Measurements from ENCODE around the gene ESYT1.

GRCh38 chr12:56127485-56127887 is 581 bp upstream of the ESYT1 start:
- TF ChIP-seq, protein P1, sequence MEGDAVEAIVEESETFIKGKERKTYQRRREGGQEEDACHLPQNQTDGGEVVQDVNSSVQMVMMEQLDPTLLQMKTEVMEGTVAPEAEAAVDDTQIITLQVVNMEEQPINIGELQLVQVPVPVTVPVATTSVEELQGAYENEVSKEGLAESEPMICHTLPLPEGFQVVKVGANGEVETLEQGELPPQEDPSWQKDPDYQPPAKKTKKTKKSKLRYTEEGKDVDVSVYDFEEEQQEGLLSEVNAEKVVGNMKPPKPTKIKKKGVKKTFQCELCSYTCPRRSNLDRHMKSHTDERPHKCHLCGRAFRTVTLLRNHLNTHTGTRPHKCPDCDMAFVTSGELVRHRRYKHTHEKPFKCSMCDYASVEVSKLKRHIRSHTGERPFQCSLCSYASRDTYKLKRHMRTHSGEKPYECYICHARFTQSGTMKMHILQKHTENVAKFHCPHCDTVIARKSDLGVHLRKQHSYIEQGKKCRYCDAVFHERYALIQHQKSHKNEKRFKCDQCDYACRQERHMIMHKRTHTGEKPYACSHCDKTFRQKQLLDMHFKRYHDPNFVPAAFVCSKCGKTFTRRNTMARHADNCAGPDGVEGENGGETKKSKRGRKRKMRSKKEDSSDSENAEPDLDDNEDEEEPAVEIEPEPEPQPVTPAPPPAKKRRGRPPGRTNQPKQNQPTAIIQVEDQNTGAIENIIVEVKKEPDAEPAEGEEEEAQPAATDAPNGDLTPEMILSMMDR (conservative IDR thresholded peaks at IDR 0.05; ENCODE audit: low read depth, low read length): no peak
- TF ChIP-seq EZH2 (IDR thresholded peaks at IDR 0.05; ENCODE audit: borderline replicate concordance, low read depth, low read length, poor library complexity, severe bottlenecking): no peak

All from A673 (cell line).